ENCODE results near the gene VWF.

- TF ChIP-seq RFX5 (IDR thresholded peaks at IDR 0.05; ENCODE audit: low read depth, low read length) (no peak), CTCF (conservative IDR thresholded peaks at IDR 0.05; ENCODE audit: low read depth, low read length) (no peak)
Measured at GRCh38 chr12:5923751-5924150, 200.7 kb downstream of the VWF start.

Data from IMR-90 (cell line).